HG03442 (cell line): ENCODE results near the gene ELMOD1.

Experiments used
- ATAC-seq: cut with Tn5 transposase; IDR thresholded peaks from one replicate; pipeline ENCODE4 v1.9.1; 2021; ENCODE audit warnings: mild to moderate bottlenecking, moderate library complexity; ENCODE audit not compliant: unreplicated experiment

Gene ELMOD1

DNA sequence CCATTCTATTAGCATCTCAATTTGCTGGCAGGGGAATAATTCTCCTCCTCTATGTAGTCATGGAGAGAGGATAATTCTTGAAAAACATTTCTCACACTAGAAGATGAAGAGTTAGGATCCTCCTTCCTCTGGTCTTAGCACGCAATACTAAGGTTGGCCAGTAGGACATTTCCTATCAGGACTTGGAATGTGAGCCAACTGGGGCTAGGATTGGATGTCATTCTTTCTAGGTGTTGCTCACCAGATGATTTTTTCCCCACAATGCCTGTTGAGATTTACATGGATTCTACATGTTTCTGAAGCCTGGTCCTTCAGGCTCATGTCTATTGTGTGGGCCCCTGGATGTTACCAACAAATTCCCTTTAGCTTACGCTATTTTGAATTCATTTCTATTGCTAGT, 92.9 kb downstream of the ELMOD1 start:
- no peak for ATAC-seq

DNA sequence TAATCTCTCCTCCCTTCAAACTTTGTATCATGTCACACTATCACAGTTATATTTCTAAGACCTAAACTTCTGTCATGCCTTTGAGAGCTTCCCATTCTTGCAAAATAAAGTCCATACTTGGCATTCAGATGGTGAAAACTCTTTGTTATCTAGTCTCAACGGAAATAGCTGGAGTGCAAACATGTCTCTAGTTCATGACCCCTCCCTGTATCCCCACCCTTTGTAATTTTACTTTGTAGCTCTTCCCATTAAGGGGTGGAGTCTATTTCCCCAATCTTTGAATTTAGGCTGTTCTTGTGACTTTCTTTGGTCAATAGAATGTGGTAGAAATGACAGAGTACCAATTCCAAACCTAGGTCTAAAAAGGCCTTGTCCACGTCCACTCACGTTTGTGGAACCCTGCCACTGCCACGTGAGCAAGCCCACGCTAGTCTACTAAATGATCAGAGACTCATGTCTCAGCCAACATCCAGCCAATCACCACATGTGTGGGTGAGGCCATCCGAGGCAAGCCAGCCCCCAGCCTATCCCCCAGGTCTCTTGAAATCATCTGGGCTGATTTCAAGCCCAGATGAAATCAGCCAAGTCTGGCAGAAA, 97.5 kb downstream of the ELMOD1 start:
- ATAC-seq = no peak

DNA sequence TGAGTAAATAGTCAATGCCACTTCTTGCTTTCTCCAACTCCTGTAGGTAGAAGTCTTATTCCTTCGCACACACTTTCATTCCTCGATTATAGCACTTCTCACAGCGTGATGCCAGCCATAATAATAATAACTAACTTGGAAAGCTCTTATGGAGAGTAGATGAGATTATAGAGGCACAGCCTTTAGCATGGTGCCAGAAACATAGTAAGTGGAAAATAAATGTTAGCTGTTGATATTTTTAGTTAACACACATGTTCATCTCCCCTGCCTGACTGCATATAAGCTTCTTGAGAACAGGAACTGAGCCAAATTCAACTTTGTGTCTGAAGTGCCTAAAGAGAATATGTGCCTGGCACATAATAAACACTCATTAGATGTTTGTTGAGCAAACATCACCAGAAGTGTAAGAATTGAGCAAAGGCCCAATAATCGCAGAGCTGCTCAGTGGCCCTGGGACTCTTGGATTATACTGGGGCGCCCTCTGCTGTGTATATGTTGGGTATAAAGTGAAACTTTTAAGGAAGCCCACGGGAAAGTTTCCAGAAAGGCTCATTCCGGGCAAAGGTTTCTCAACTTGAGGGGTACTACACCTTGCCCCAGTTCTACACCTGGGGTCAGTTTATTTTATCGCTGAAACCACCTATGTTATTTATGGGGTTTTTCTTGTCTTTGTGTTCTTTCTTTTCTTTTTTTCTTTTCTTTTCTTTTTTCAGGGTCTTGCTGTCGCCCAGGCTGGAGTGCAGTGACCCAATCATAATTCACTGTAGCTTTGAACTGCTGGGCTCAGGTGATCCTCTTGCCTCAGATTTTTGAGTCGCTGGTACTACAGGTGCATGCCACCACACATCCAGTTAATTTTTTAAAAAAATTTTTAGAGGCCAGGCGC, 98.6 kb downstream of the ELMOD1 start:
- ATAC-seq = peak; percentile 78

DNA sequence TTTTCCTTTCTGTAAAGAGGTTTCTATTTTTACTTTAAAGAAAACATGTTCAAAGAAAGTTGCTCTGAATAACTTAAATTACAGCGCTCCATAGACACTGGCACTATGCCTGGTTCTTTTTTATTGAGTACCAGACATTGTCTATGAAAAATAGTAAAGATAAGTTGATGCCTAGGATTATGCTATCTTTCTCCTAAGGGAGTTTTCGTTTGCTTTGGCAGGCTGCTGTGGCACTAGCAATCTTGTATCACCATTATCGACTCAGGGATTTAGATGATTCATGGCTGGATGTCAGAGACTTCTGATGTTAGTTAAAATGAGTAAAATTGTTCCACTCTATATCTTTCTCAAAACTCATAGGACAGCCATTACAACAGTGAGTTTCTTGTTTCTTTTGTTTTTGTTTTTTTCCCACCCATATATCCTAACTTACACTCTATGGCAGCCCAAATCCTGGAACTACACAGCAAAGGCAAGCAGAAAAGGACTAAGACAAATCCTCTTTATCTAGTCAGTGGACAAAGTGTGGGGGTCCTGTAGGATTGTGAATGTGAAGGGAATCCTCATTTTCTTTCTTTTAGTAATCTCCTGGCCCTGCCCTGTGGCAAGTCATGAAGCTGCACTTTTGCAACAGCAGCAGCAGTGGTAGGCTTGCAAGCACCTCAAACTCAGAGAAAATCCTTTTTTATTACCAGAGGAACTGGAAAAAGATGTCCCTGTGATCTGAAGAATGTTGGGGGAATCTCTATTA, 100.2 kb downstream of the ELMOD1 start:
- ATAC-seq = no peak

DNA sequence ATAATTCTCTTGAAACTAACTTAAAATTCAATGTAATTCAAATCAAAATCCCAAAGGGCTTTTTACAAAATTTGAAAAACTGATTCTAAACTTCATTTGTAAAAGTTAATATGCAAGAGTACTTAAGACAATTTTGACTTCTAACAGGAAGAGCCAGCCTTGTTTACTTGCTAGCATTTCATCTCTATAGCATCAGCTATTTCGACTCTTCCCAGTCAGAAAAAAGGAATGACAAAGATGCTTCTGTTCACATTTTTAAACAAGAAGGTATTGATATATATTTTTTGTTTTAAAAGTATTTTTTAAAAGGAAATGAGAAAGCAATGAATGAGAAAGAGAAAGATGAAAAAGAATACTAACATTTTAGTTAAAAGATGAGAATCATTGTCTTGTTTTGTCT, 104.5 kb downstream of the ELMOD1 start:
- no peak for ATAC-seq

DNA sequence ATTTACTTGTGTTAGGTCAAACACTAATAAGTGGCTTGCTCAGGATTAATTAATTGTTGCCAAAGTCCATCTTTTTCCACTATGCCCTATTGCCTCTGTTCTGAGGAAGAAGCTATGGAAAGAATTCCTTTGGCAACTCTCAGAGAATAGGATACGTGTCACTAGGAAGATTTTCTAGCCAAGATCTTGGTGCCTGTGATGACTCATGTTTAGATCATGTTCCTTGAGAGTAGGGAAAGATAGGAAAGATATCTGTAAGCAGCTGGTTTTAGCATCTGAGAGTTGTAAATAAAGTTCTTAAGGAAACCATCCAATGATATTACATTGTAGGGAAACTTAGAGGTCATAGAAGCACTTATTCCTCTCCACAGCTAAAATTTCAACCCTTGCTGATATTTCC, 105.2 kb downstream of the ELMOD1 start:
- ATAC-seq = no peak

DNA sequence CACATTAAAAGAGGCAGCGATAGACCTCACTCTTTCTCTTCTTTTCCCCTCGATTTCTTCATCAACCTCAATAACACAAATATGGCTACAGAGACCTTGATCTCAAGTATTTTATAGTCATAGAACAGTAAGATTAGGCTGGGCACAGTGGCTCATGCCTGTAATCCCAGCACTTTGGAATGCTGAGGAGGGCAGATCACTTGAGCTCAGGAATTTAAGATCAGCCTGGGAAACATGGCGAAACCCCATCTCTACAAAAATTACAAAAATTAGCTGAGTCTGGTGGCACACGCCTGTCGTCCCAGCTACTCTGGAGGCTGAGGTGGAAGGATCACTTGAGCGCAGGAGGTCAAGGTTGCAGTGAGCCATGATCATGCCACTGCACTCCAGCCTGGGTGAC, 106.3 kb downstream of the ELMOD1 start:
- no peak for ATAC-seq

DNA sequence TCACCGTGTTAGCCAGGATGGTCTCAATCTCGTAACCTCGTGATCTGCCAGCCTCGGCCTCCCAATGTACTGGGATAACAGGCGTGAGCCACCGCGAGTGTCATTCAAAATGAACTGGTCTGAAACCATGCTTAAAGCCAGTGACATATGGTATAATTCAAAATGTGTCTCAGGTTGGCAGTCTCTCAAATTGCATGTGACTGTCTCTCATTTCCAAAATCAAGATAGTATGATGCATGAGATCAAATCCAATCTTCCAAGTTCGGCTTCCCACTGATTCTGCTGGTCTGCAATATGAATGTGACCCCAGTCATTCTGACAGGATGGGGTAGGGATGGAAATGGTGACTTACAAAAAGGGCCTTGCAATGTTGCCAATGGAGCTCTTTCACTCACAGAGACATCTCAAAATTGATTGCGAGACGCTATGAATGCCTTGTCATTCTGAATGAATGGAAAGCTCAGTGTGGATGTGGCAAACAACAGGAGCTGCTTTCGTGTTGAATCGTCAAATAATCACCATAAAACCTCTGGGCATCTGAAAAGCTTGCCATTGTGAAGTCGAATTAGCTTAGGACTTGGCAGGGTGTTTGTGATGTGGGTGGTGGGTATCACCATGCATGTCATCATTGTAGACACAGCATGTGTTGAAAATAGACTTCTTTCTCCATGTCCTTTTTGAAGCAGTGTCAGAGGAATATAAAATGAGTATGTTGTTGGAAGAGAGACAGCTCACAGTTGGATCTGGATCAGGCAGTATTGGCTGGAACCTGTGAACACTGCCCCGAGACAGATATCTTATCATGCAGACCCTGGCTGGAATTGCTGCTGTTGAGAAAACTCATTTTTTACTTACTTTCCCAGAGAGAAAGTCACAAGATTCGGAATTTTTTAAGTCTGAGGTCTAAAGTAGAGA, 108.7 kb downstream of the ELMOD1 start:
- ATAC-seq = no peak

DNA sequence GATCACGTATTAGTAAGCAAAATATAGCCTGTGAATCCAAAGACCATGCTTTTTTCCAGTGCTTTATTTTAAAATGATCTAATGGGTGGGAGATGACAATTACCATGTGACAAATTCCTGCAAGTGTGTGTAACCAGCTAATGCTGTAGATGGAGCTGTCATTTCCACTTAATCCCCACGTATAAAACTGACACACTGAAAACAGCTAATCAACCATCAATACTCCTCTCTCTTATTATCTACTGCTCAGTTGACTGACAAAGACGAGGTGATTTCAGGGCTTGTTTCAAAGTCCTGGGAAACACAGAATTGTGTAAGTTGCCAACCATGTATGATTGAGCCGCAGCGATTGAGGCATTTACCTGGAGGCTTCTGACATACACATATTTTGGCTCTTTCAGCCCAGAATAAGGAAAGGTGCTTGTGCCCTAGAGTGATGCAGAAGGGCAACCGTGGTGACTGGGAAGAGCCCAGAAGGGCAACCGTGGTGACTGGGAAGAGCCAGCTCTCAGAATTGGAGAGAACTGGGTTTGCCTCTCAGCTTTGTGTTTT, 111.2 kb downstream of the ELMOD1 start:
- no peak for ATAC-seq

DNA sequence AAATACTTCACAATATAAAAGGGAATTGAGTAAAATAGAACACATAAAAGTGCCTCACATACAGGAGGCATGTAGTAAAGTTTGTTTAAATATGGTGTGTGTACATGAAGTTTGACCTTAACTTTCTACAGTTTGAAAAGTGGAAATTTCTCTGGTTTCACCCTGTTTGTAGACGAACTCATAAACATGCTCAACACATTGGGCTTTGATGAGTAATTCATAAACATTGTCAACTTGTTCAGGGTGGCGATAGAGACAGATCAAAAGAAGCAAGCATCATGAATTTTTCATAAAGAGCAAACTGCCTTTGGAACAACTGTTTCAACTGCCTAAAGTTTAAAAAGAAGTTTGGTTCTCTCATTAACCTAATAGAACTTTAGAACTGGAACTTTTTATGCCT, 111.8 kb downstream of the ELMOD1 start:
- no peak for ATAC-seq

DNA sequence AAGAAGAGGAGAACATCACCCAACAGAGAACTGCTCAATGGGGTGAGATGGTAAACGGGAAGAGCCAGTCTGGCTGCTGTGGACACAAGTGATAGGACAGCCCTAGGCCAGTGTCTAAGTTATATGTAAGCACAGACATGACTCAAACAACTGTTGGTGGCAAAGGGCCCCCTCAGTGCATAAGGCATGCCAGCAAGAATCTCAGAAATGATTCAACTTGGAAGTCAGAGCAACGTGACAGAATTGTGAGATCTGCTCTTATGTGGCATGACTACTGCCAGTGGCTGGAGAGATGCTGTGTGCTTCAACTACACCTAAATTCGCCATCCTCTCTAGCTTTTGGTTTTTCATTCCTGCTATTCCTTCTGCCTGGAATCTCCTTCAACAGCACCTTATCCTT, 113.5 kb downstream of the ELMOD1 start:
- ATAC-seq = no peak

DNA sequence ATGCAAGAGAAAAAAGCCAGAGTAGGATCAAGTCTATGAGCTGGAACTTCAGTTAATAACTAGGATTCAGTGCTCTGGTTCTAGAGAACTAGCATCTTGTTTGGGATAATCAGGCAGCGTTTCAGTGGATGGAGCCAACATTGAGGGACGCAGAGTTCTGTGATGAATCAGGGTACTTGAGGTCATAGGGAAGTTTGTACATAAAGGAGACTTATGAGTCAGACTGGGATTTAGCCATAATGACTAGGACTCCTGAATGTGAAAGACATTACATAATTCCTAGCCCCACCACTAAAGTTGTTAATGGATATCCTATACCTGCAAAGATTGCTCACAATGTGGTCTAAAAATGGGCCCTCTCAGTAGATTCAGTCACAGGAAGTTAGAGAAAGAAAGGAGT, 114.1 kb downstream of the ELMOD1 start:
- no peak for ATAC-seq

DNA sequence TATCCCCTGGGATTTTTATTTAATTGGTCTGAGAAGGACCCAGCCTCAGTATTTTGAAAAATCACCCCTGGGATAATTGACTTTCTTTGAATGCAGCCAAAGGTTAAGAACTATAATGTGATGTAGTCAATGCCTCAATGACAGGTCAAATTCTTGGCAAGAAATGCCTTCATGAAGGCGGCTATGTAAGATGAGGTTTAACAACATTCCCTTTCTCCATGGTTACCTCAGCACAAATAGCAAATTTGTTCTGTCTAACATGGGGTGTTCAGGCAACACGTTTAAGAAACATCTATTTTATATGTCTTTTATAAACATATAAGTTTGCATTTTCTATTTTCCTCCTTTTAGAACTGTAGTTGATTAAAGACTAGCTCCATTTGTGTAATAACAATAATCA, 115.6 kb downstream of the ELMOD1 start:
- no peak for ATAC-seq

DNA sequence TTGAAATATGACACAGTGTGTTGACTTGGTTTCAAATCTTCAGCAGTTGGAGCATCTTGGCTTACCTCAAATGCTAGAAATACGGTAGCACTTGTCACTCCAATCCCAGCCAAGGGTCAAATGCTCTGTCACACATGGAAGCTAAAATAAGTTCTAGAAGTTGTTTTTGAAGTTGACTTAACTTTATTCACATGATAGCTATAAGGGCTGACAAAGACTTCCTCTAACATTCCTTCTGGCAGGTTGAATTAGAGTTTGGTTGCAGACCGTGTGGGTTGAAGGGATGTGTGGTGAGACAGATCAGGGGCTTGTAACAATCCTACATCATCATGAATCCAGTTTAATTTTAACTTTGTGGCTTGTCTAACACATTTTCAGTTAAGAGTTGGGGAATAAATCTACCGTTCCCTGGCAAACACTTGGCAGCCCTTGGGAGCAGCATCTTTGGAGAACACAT, 116.3 kb downstream of the ELMOD1 start:
- ATAC-seq = no peak

DNA sequence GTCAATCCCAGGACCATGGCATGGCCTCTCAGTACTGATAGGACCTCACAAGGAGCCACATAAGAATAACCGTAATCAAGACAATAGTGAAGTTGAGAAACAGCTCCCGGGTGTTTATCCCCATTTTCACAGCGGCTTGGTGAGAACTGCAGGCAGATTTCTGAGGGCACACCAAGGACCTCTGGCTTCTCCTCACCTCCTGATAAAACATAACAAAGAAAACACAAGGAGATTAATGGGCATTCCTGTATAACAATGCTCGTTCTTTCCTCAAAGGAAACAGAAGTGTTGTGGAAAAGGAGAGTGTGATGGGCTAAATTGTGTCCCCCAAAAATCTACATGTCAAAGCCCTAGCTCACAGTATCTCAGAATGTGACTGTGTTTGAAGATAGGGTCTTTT, 116.9 kb downstream of the ELMOD1 start:
- no peak for ATAC-seq

DNA sequence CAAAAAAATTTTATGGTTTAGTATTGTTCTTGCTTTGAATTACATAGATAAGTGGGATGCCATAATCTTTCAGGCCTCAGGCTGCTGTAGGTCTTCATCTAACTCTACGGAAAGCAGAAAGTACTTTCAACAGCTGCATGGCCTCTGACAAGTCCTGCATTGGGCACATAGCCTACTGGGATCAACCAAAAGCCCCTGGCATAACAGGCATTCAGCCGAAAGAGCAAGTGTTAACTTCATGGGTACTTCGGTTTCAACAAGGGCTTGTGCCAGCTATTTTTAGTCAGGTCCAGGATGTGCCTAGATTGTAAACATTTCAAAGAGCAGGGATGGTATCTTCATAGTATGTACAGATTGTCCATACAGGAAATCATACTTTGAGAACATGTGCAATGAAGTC, 117.8 kb downstream of the ELMOD1 start:
- no peak for ATAC-seq

DNA sequence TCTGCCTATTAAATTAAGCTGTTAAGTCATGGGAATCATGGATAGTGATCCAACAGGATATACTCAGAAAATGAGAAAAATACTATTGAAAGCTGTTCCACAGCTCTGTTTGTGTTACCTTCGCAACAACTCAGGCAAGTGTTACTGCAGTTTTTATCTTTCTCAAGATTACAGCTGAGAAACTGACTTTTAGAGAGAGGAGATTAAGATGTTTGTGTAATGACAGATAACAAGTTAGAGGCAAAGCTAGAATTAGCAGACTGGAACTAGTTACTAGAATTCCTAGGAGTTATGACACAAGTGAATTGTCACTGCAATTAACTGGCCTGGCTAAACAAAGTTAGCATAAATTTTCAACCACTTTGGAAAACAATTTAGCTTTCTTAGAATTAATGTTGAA, 119.4 kb downstream of the ELMOD1 start:
- no peak for ATAC-seq

DNA sequence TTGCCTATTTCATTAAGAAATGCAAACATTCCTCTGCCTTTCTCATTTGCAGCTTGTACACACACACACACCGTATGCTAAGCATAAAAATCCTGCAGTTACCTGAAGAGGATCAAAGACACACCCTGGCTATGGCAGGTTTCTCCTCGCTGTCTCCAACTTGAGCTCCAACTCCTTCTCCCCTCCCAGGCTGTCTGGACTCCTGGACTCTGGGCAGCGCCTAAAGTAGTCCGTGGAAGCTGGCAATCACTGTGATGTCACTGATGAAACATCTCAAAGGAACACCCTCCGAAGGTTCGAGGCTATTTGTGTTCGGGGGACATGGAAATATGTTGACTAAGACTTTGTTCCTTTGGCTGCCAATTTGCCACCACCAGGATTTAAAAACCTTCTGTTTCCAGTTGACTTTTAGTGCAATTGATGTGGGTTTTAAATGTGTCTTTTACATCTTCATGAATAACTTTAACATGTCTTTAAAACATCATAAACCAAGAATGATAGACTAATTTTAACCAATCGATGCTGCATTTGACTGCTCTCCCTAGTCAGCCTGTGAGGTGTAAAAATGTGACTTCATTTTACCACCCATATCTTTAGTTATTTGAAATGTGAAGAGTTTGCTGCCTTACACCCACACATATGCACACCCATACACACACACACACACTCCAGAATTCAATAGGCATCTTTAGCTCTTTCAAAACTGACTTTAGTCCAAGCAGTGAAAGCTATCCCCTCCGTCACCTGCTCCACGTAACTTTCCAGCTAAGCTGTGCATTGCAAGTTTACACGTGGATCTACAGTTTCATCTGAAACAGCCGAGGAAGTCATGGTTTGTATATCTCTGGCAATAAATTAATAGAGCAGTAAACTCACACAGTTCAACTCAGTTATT, 121.2 kb downstream of the ELMOD1 start, which contains the start of gene SLN:
Gene SLN, minus strand, starts transcription at position 196 of the 895 bp plus-strand sequence.
- ATAC-seq = no peak

DNA sequence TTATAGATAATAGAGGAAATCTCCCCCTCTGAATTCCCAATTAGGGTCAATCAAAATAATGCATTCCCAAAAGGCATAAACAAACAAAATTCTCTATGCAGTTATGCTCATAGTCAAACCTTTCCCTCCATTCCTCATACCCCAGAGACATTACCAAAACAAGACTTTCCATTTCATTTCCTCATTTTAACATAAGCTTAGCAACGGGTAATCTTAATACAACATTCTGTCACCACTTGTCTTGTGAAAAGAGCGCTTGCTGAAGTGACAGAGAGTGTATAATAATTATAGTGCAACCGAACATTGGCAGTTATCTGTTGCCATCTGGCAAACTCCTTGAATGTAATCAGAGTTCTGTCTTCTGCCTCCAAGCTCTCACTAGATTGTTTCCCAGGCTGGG, 122.1 kb downstream of the ELMOD1 start:
- no peak for ATAC-seq
